Activated CD8-positive, alpha-beta memory T cell treated with anti-CD3 and anti-CD28 coated beads, Interleukin-2, amount 10 ng/mL, durations not matched to agents 7 days and 5 days (primary cell): Measurements from ENCODE around the gene KRTAP10-8. TPM values are rescaled to one million over a fixed set of nuclear protein-coding genes. Genes with fewer than 3 reads are reported as not detected.
"Not testable (repeated sequence)": the region's sequence is repeated elsewhere in the genome, so short reads cannot be mapped to it uniquely, and the experiment has no call there.

ENCODE experiments used
- ATAC-seq: fragments of 150-1000 bp; cut with Tn5 transposase; one replicate; pipeline ENCODE4 v1.10.0; 2021; ENCODE audit warnings: moderate library complexity
- CTCF ChIA-PET: fragments of 350-600 bp; sonication (Branson Sonifier 250); formaldehyde crosslinking; loops from one replicate; lab custom pipeline; 2021; ENCODE audit warnings: antibody characterized with exemption; lab: Charles Lee
- DNase-seq: peaks from one replicate; pipeline ENCODE4 v3.0.0-alpha.2; 2020
- H3K27ac Mint-ChIP-seq: one replicate; pipeline ENCODE4 v1.8.0; 2021; ENCODE audit warnings: mild to moderate bottlenecking, mixed read lengths
- H3K27me3 Mint-ChIP-seq: one replicate; pipeline ENCODE4 v1.8.0; 2021; ENCODE audit warnings: mixed read lengths
- H3K36me3 Mint-ChIP-seq: one replicate; pipeline ENCODE4 v1.8.0; 2021; ENCODE audit warnings: mild to moderate bottlenecking, mixed read lengths
- H3K4me1 Mint-ChIP-seq: one replicate; pipeline ENCODE4 v1.8.0; 2021; ENCODE audit warnings: mixed read lengths
- H3K4me3 Mint-ChIP-seq: one replicate; pipeline ENCODE4 v1.8.0; 2021; ENCODE audit warnings: mild to moderate bottlenecking, moderate library complexity, mixed read lengths
- H3K9me3 Mint-ChIP-seq: one replicate; pipeline ENCODE4 v1.8.0; 2022; ENCODE audit warnings: low read depth, mixed read lengths
- total RNA-seq, 2 experiments: library from RNA; stranded (reverse); gene quantifications; one replicate each; pipeline ENCODE4 v1.2.3, GENCODE V29; 2021

Gene KRTAP10-8
- total RNA-seq, 2 experiments from 2014 or later, result not detected

DNA sequence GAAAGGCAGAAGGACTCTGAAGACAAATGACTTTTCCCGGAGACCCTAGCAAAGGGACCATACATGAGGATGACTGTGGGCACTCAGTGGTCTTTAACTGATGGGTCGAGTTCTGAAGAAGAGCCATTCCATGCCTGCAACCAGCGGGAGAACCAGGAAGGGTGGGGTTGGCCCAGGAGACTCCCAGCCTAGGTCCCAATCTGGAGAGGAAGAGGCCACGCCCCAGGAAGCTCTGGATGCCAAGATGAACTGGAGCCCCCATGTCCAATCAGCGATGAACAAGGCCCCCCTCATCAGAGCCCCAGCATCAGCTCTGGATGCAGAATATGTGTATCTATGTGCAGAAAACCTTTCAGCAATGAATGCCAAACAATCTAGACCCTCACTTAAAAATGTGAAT lies 28.9 kb downstream of the KRTAP10-8 start:
- peaks cover 5% of the 10 kb centered on the region for H3K27me3 Mint-ChIP-seq
- peaks cover 15% of the 10 kb centered on the region for H3K36me3 Mint-ChIP-seq
- no peak for ATAC-seq
- no peak overlapping the region for H3K27ac Mint-ChIP-seq
- no peak overlapping the region for H3K4me3 Mint-ChIP-seq
- peaks cover 40% of the 10 kb centered on the region for H3K9me3 Mint-ChIP-seq
- no peak for DNase-seq
- H3K4me1 Mint-ChIP-seq, result peaks cover 3% of the 10 kb centered on the region
- CTCF ChIA-PET, result no interaction called here

GRCh38 chr21:44643741-44644310 lies 31.9 kb downstream of the KRTAP10-8 start:
- H3K27ac Mint-ChIP-seq, result no peak overlapping the region
- CTCF ChIA-PET, result no interaction called here
- H3K4me3 Mint-ChIP-seq, result no peak overlapping the region
- peaks cover 3% of the 10 kb centered on the region for H3K4me1 Mint-ChIP-seq
- ATAC-seq, result no peak
- H3K9me3 Mint-ChIP-seq, result peaks cover 40% of the 10 kb centered on the region
- peaks cover 15% of the 10 kb centered on the region for H3K36me3 Mint-ChIP-seq
- peaks cover 5% of the 10 kb centered on the region for H3K27me3 Mint-ChIP-seq
- no peak for DNase-seq

- no peak for ATAC-seq
- no peak overlapping the region for H3K4me3 Mint-ChIP-seq
- DNase-seq, result no peak
- peaks cover 38% of the 10 kb centered on the region for H3K9me3 Mint-ChIP-seq
- H3K36me3 Mint-ChIP-seq, result peaks cover 15% of the 10 kb centered on the region
- H3K4me1 Mint-ChIP-seq, result peaks cover 3% of the 10 kb centered on the region
- H3K27me3 Mint-ChIP-seq, result peaks cover 5% of the 10 kb centered on the region
- H3K27ac Mint-ChIP-seq, result no peak overlapping the region
- CTCF ChIA-PET, result no interaction called here
Measured at GRCh38 chr21:44644878-44645277, 33.0 kb downstream of the KRTAP10-8 start.

DNA sequence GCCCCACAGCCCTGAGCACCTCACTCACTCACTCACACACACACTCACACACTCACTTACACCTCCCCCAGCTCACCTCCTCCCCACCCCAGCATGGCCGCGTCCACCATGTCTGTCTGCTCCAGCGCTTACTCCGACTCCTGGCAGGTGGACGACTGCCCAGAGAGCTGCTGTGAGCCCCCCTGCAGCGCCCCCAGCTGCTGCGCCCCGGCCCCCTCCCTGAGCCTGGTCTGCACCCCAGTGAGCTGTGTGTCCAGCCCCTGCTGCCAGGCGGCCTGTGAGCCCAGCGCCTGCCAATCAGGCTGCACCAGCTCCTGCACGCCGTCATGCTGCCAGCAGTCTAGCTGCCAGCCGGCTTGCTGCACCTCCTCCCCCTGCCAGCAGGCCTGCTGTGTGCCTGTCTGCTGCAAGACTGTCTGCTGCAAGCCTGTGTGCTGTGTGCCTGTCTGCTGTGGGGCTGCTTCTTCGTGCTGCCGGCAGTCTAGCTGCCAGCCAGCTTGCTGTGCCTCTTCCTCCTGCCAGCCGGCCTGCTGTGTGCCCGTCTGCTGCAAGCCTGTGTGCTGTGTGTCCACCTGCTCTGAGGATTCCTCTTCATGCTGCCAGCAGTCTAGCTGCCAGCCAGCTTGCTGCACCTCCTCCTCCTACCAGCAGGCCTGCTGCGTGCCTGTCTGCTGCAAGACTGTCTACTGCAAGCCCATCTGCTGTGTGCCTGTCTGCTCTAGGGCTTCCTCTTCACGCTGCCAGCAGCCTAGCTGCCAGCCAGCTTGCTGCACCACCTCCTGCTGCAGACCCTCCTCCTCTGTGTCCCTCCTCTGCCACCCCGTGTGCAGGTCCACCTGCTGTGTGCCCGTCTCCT lies 34.7 kb downstream of the KRTAP10-8 start, which contains the start of gene KRTAP10-11:
Gene KRTAP10-11 (plus strand): TSS at position 49 of the 856 bp plus-strand sequence. CDS start 45 bp downstream, at position 94.
- DNase-seq, H3K4me1 Mint-ChIP-seq, H3K27me3 Mint-ChIP-seq, ATAC-seq, H3K4me3 Mint-ChIP-seq, H3K27ac Mint-ChIP-seq, CTCF ChIA-PET: not testable (repeated sequence)
- H3K36me3 Mint-ChIP-seq, result peaks cover 13% of the 10 kb centered on the region
- peaks cover 29% of the 10 kb centered on the region for H3K9me3 Mint-ChIP-seq

- H3K4me1 Mint-ChIP-seq, result peaks cover 6% of the 10 kb centered on the region
- CTCF ChIA-PET, result no interaction called here
- no peak overlapping the region for H3K4me3 Mint-ChIP-seq
- ATAC-seq (no peak), DNase-seq (no peak)
- peaks cover 13% of the 10 kb centered on the region for H3K36me3 Mint-ChIP-seq
- no peaks in the 10 kb centered on the region for H3K27me3 Mint-ChIP-seq
- no peak overlapping the region for H3K27ac Mint-ChIP-seq
- H3K9me3 Mint-ChIP-seq, result peaks cover 24% of the 10 kb centered on the region
Measured at GRCh38 chr21:44647222-44647552, 35.3 kb downstream of the KRTAP10-8 start.

GRCh38 chr21:44648557-44649311 lies 36.9 kb downstream of the KRTAP10-8 start:
- H3K36me3 Mint-ChIP-seq, result peaks cover 10% of the 10 kb centered on the region
- peaks cover 14% of the 10 kb centered on the region for H3K9me3 Mint-ChIP-seq
- H3K27ac Mint-ChIP-seq, result no peak overlapping the region
- DNase-seq (no peak), ATAC-seq (no peak)
- no peak overlapping the region for H3K4me3 Mint-ChIP-seq
- H3K4me1 Mint-ChIP-seq, result peaks cover 6% of the 10 kb centered on the region
- no peaks in the 10 kb centered on the region for H3K27me3 Mint-ChIP-seq
- CTCF ChIA-PET, result interaction anchor here (1.4 kb wide), 1 partner anchor 10 kb away, joined by 4 read pairs; no protein-coding TSS in a partner anchor

DNA sequence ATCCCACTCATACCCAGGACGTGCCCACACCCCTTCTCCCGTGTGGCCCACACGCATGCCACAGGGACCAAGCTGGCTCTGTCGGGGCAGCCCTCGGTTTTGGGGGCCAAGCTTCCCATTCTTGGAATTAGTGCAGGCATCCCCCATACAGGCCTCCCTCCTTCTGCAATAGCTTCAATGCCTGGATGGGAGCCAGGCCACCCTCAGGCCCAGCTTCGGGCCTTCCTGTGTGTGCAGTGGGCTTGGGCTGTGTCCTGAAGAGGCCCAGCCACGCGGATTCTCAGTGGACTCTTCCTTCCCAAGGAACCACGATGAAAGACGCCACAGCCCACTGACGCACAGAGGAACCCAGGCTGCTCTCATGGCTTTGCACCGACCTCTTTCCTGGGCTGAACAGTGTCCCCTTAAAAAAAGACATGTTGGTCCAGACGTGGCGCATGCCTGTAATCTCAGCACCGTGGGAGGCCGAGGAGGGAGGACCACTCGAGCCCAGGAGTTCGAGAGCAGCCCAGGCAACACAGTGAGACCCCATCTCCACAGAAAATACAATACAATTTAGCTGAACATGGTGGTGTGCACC lies 37.7 kb downstream of the KRTAP10-8 start:
- Mint-ChIP-seq H3K27ac (no peak overlapping the region), H3K36me3 (peaks cover 13% of the 10 kb centered on the region), H3K27me3 (no peaks in the 10 kb centered on the region), H3K4me3 (no peak overlapping the region), H3K4me1 (peaks cover 15% of the 10 kb centered on the region), H3K9me3 (peaks cover 5% of the 10 kb centered on the region)
- CTCF ChIA-PET, result interaction anchor here (1.4 kb wide), 1 partner anchor 9 kb away, joined by 4 read pairs; no protein-coding TSS in a partner anchor
- DNase-seq (no peak), ATAC-seq (no peak)

DNA sequence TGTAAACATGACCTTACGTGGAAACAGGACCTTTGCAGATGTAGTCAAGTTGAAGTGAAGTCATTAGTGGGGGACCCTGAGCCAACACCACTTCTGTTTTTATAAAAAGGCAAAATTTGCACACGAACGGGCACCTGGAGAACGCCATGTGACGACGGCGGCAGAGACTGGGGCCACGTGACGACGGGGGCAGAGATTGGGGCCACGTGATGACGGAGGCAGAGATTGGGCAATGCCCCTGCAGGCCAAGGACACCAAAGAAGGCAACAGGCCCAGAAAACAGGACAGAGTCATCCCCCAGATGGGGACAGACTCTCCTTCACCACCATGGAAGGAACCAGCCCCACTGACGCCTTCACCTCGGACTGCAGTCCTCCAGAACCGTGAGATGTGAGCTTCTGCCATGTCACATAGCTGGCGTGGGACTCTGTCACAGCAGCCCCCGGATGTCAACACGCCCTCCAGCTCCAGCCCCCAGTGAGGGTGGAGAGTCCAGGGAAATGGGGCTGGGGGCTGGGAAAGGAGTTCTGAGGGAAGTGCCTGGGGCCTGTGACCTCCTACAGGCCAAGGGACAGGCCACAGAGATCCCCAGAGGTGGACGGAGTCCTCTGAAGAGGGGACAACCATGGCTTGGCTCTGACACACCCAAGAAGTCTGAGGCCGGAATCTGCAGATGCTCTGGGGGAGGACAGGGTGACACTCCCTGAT lies 38.5 kb downstream of the KRTAP10-8 start:
- DNase-seq (no peak), ATAC-seq (no peak)
- Mint-ChIP-seq H3K4me3 (no peak overlapping the region), H3K36me3 (peaks cover 11% of the 10 kb centered on the region), H3K9me3 (peaks cover 2% of the 10 kb centered on the region), H3K27ac (no peak overlapping the region), H3K27me3 (no peaks in the 10 kb centered on the region), H3K4me1 (peaks cover 23% of the 10 kb centered on the region)
- CTCF ChIA-PET, result interaction anchor here (1.4 kb wide), 1 partner anchor 8 kb away, joined by 4 read pairs; no protein-coding TSS in a partner anchor

DNA sequence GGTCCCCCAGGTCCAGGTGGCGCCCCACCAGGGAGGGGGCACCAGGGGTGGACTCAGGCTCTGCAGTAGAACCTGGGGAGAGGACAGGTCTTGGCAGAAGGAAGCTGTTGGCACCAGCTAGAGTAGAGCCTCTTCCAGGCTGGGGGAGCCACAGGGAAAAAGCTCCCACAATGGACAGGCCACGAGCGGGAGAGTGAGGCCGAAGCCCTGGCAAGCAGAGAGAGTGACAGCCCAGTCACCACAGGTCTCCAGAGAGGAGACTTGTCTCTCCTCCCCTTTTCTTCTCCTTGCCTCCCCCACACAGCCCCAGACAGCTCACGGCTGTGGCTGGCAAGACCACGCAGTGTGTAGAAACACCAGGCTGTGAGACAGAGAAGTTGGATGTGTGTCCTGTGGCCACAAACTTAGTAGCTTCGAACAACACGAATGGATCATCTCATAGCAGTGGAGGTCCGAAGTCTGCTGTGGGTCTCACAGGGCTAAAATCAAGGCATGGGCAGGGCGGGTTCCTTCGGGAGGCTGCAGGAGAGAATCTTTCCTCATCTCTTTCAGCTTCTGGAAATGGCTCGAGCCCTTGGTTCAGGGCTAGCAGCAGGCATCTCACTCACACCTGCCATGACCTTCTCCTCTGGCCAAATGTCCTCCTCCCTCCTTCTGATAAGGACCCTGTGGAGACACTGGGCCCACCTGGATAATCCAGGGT lies 39.2 kb downstream of the KRTAP10-8 start:
- no peak for DNase-seq
- H3K27ac Mint-ChIP-seq, result no peak overlapping the region
- peaks cover 26% of the 10 kb centered on the region for H3K4me1 Mint-ChIP-seq
- ATAC-seq, result no peak
- no peak overlapping the region for H3K4me3 Mint-ChIP-seq
- H3K36me3 Mint-ChIP-seq, result peaks cover 15% of the 10 kb centered on the region
- H3K9me3 Mint-ChIP-seq, result peaks cover 5% of the 10 kb centered on the region
- H3K27me3 Mint-ChIP-seq, result no peaks in the 10 kb centered on the region
- CTCF ChIA-PET, result no interaction called here

- CTCF ChIA-PET, result no interaction called here
- Mint-ChIP-seq H3K27me3 (no peaks in the 10 kb centered on the region), H3K4me3 (no peak overlapping the region), H3K9me3 (peaks cover 15% of the 10 kb centered on the region), H3K36me3 (peaks cover 33% of the 10 kb centered on the region), H3K27ac (no peak overlapping the region), H3K4me1 (peaks cover 46% of the 10 kb centered on the region)
- ATAC-seq (no peak), DNase-seq (no peak)
Measured at GRCh38 chr21:44653123-44653522, 41.2 kb downstream of the KRTAP10-8 start.

DNA sequence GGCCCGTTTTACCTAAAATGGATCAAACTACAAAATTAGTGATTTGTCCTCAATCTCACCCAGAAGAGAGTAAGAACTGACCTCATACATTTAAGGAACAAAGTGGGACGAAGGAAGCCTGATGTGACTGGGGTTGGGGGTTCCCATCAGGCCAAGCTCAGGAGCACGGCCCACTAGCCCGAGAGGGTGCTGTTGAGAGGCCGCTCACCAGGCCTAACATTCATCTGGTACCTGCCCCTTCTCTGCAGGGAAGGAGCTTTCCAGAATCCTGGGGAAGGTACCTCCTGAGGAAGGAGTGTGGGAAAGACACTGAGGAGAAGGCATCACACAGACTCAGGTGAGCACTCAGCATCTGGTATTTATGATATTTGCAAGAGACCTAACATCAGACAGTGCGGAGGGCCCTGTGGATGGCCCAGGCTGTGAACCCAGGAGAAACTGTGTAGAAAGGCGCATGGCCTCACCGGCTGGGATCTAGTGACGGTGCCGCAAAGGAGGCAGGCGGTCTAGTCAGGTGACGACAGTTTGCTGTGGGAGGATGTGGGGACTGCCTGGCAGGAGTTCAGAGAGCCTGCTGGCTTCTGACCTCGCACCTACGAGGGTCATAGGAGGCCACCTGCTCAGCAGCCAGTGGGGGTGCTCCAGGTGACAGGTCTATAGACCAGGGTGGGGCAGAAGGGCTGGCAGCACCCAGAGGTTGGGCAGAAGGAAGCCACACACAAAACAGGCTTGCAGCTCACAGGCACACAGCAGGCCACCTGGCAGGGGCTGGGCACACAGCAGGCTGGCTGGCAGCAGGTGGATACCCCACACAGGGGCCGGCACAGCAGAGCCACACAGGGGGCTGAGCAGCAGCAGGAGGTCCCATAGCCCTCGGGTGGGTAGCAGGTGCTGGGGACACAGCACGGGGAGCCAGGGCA lies 42.0 kb downstream of the KRTAP10-8 start:
- peak overlapping the region; percentile 56 for H3K27ac Mint-ChIP-seq
- CTCF ChIA-PET, result no interaction called here
- peaks cover 15% of the 10 kb centered on the region for H3K9me3 Mint-ChIP-seq
- H3K4me3 Mint-ChIP-seq, result no peak overlapping the region
- peaks cover 54% of the 10 kb centered on the region for H3K4me1 Mint-ChIP-seq
- DNase-seq, result peak; percentile 53
- ATAC-seq, result no peak
- H3K27me3 Mint-ChIP-seq, result no peaks in the 10 kb centered on the region
- peaks cover 37% of the 10 kb centered on the region for H3K36me3 Mint-ChIP-seq
